Islet precursor cell (in vitro differentiated cells): ENCODE measurements around the gene SDC1.

ENCODE experiments used
- DNase-seq: peaks from one replicate; pipeline ENCODE4 v3.0.0-alpha.2; 2018

The SDC1 gene

DNA sequence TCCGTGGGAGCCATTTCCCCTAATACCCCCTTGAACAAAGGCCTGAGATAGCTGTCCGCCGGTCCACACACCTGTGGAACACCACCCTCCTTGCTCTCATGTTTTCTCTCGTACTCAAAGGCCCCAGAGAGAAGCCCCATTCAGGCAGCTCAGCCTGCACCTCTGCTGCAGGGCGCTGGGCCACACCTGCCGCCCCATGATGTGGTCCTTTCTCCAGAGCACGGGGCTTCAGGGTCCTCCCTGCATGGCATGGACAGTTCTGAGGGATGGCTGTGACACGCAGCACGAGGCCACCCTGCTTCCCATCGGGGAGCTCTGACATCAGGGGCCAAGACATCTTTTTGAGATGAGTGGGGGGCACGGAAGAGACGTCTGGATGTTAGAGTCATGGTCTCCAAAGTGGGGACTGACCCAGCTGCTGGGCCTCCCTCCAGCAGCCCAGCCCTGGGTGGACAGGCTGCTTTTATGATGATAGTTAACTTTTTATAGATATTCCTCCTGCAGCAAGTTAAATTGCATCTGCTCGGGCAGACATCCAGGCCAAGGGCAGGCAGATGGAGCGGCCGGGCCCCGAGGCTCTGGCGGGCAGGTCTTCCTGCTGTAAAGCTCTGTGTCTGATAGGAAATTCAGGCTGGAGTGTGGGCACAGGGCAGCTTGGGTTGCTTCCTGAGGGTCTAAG is 56.7 kb downstream of the SDC1 start:
- DNase-seq = peak; percentile 53

DNA sequence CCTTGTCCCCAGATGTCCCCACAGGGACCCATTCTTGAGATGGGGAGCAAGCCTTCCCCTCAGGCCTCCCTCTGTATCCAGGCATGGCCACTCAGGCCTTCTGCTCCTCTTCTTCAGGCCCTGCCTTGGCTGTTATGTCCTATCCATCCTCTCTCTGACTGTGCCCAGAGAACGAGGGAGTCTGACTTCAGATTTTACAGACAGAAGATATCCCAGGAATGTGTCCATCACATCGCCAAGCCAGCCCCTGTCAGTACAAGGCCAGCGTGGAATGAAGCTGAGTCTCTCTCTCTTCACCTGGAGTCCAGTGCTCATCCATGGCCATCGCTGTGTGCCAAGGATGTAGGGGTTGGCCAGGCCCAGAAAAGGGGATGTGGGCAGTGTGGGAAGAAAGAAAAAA is 57.6 kb downstream of the SDC1 start:
- peak; percentile 81 for DNase-seq

DNA sequence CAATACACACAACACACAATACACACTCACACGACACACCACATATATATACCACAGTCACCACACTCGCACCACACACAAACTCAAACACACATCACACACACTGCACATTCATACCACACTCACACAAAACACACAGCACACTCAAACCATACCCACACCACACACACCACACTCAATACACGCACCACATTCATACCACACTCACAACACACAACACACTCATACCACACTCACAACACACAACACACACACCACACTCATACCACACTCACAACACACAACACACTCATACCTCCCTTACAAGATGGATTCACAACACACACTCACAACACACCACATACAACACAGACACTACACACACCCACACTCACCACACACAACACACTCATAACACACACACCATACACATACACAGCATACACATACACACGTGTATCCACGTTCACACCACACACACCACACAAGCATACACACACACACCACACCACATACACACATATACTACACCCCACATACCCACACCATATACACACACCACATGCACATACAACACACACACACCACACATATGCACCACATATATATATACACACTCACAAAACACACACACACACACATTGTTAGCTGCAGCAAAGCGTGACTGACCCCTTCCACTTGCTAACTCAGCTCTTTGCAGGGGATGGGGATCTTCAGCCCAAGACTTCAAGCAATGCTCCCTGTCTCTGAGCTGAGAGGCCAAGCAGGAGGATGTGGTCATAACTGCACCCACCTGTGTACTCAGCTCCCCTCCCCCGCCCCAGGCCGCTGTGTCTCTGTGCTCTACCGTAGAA is 59.0 kb downstream of the SDC1 start:
- DNase-seq = peak; percentile 57

DNA sequence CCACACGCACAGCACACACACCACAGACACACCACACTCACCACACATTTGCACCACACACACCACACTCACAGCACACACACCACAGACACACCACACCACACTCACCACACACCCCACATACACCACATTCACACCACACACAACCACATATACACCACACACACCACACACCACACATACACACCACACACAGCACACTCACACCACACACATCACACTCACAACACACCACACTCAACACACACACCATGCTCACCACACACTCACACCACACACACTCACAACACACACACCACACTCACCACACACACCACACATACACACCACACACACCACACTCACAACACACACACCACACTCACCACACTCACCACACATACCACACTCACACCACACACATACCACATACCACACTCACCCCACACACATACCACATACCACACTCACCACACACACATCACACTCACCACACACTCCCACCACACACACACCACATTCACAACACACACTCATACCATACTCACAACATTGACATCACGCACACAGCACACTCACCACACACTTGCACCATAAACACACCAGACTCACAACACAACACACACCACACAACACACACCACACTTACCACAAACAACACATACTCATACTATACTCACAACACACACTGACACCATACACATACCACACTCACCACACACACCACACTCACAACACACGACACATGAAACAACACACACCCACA is 60.0 kb downstream of the SDC1 start:
- peak; percentile 14 for DNase-seq

DNA sequence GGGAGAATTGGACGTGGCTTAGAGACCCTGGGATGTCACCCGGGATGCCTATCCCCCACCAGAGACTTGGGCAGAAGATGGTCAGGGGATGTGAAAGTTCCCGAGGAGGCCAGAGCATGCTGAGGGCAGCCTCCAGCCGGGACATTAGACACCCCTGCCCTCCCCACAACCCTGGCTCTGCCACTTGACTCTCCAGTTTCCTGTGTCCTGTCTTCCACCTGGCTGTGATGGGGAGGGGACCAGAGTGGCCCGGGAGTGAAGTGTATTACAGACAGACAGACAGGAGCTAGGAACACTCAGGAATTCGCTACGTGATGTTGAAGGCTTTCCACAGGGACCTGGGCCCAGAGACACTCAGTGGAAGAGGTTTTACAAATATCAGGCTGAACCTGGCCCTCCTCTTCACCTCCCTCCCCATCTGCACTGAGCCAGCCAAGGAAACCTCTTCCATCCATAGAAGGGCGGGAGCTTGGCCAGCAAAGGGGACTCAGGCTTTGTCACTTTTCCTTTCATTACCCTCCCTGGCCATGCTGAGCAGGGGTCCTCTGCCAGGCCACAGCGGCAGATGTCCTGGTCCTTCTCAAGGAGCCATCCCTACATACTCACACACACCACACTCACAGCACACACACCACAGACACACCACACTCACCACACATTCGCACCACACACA is 60.7 kb downstream of the SDC1 start:
- peak; percentile 61 for DNase-seq

DNA sequence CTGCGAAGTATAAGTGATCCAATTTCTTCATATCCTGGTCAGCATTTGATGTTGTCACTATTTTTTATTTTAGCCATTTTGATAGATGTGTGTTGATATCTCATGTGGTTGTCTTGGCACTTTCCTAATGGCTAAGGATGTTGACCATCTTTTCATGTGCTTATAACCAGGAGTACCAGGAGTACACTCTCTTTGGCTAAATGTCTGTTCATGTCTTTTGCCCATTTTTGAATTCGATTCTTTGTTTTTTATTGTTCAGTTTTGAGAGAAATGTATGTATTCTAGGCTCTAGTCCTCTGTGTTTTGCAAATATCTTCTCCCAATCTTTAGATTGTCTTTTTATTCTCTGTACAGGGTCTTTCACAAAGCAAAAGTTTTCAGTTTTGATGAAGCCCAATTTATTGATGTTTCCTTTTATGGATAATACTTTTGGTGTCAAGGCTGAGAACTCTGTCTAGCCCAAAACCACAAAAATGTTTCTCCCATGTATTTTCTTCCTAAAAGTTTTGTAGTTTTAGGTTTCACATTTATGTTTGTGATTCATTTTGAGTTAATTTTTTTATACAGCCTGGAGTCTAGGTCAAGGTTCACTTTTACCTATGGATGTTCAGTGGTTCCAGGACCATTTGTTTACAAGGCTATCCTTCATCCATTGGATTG is 65.4 kb downstream of the SDC1 start:
- no peak for DNase-seq

DNA sequence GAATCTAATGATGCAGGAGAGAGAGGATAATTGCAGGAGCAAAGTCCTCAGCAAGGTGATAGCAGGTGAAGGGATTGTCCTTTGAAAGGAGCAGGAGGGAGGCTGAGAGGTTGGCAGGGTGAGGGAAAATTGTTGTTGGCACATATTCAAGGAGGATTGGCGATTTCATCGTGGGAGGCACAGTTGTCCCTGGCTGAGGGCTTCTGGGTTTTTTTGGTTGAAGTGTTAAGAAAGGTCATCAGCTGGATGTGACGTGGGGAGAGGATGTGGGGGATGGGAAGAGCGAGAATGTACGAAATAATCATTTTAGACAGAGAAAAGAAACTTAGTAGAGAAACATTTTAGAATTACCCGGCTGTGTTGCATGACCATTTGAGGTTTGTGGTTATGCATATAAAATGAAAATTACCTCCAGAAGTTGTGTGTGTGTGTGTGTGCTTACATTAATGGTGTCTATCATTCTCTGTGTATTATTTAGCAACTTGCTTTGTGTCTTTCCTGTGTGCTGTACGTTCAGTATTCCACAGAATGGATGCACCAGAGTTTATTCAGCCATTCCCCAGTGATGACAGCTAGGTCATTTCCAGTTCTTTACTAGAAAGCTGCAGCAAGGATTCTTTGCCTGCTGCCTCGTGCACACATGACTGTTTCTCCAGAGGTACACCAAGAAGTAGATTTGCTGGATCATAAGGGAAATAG is 67.6 kb downstream of the SDC1 start:
- peak; percentile 29 for DNase-seq

DNA sequence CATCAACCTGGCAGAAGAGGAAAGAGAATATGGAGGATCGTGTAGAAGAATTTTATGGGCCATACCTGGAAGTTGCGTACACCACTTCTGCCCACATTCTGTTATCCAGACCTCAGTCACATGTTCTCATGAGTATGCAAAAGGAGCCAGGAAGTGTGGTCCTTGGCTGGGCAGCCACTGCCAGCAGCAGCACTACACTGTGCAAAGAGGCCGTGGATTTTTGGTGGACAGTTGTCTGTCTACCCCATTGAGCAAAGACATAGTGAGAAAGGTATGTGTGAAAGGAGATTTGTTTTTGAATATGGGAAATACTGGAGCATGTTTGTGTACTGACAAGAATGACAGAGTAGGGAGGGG is 68.1 kb downstream of the SDC1 start:
- DNase-seq = peak; percentile 36

DNA sequence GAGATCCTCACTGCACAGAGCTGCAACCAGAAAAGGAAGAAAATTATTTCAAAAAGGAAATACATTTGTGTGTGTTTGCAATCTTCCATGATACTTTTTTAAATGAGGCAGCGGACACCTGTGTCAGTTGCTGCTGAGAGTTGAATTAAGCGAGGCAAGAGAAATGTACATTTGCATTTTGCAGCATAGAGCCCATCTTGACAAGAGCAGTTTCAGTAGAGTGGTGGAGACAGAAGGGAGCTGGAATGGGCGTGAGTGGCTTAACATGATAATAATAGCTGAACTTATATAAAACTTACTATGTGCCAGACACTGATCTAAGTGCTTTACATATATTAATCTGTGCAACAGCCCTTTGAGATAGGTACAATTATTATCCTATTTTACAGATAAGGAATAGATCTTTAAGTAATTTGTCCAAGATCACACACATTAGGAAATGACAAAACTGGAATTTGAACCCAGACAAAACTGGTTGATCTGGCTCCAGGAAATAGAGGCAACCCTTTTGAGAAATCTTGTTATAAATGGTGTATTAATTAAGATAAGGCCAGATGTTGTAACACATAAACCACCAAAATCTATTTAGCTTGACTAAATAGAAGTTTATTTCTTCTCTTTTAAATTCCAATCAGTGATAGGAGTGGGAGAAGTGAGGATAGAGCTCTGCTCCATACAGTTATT is 68.7 kb downstream of the SDC1 start:
- DNase-seq = no peak

DNA sequence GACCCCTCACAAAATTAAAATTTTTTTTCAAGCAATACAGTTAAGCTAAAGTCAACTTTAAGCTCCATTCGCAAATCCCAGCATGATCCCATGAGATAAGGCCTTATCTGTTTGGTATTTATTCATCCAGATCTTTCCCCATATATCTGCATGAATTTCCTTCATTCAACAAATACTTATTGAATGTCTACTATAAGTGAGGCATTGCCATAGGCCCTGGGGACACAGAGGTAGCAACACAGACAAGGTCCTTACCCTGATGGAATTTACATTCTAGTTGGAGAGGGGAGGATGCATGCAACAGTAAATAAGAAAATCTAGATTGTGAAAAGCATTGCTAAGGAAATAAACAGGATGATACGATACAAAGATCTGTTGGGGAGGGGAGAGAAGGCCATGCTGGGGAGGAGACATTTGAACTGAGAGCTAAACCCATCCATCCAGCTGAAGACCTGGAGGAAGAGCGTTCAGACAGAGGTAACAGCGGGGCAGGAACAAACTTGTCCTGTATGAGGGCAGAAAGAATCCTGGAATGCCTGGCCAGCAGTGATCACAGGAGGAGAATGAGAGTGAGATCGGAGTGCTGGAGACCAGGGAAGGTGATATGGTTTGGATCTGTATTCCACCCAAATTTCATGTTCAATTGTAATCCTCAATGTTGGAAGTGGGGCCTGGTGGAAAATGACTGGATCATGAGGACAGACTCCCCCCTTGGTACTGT is 71.6 kb downstream of the SDC1 start:
- peak; percentile 44 for DNase-seq

DNA sequence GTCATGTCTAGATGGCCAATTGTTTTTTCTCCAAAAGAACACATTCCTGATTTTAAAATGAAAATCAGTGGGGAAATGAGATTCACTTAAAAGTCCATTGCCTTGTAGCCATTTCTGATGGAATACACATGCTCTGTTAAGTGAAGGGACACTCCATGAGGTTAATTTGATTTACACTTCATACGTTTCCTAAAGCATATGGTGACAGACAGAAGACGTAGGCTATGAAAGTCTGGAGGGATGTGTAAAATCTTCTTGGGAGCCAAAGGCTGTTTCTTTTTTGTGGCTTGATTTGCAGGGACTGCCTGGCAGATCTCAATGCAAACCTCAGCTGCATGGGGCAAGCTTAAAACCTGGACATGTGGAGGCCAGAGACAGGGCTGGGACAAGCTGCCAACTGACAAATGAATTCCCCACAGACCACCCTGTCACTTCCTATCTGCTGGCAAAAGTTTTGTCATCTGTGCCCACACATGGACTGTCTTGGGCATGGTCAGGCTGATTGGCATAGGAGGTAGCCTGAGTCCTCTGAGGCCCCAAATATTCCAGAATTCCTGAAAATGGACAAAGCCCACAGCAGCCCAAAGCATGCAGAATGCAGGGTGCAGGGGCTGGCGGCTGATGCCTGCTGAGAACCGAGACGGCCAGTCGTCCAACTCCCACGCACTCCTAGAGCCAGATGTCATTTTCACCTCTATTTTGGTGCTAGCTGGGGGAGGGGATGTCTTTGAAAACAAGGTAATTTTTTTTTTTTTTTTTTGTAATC is 73.9 kb downstream of the SDC1 start:
- DNase-seq = peak; percentile 45
